GM12878 (cell line): Measurements from ENCODE around the gene MAP2K7. TPM values are rescaled to one million over a fixed set of nuclear protein-coding genes. Genes with fewer than 3 reads are reported as not detected.

ENCODE experiments used
- ATAC-seq: fragments of 200-7000 bp; cut with Tn5 transposase; 3 replicates; pipeline ENCODE4 v1.9.1; 2020; ENCODE audit warnings: mild to moderate bottlenecking, moderate library complexity
- BruUV-seq: library from RNA; stranded (reverse); fragments of 400-500 nt; replicated peaks from 2 replicates; lab custom pipeline; 2021; lab: Mats Ljungman, UMichigan
- CTCF ChIA-PET: fragments of 300-600 bp; sonication (Branson Sonifier 250); formaldehyde crosslinking; extraction: SDS; loops from one replicate; lab custom pipeline; 2021; ENCODE audit warnings: inconsistent platforms; lab: Yijun Ruan, JAX
- POLR2A ChIA-PET: fragments of 350-600 bp; formaldehyde crosslinking; extraction: SDS; loops from one replicate; lab custom pipeline; 2021; ENCODE audit warnings: inconsistent platforms; lab: Charles Lee
- RAD21 ChIA-PET: fragments of 300-600 bp; sonication (Branson Sonifier 250); formaldehyde crosslinking; loops from one replicate; lab custom pipeline; 2023; ENCODE audit warnings: antibody characterized with exemption; ENCODE audit not compliant: unreplicated experiment; lab: Charles Lee
- SMC1A ChIA-PET: fragments of 300-600 bp; sonication (Branson Sonifier 250); formaldehyde crosslinking; loops from one replicate; lab custom pipeline; 2023; ENCODE audit not compliant: unreplicated experiment, uncharacterized antibody; lab: Charles Lee
- DNase-seq: peaks from one replicate; pipeline ENCODE4 v3.0.0-alpha.2; 2011; ENCODE audit warnings: low read depth, low spot score
- FAIRE-seq: peaks from 3 replicates; lab custom pipeline; 2011; peaks lifted over from hg19 to GRCh38; lab: Jason Lieb, UNC
- H2AFZ ChIP-seq: 2 replicates; pipeline ENCODE4 v1.6.0; 2011; ENCODE audit warnings: low read depth, low read length, control low read depth; ENCODE audit not compliant: control insufficient read depth
- H3K27ac ChIP-seq: 2 replicates; pipeline ENCODE4 v1.5.1; 2011; ENCODE audit warnings: control low read depth; ENCODE audit not compliant: control insufficient read depth, insufficient read depth
- H3K27me3 ChIP-seq, 2 experiments: replicated peaks in 1 of 2; 2 replicates each; pipeline versions ENCODE4 v1.6.0 to v1.6.1; 2011; ENCODE audit warnings: low read length in 1 of 2; ENCODE audit not compliant: control insufficient read depth in 2 of 2, insufficient read depth in 2 of 2
- H3K36me3 ChIP-seq, 2 experiments: 2 replicates each; pipeline ENCODE4 v1.5.1; 2011; ENCODE audit warnings: low read length in 1 of 2; ENCODE audit not compliant: control insufficient read depth in 2 of 2, insufficient read depth in 2 of 2
- H3K4me1 ChIP-seq: 2 replicates; pipeline ENCODE4 v1.6.1; 2011; ENCODE audit warnings: mild to moderate bottlenecking, low read length, moderate library complexity, mixed read lengths; ENCODE audit not compliant: control insufficient read depth, insufficient read depth
- H3K4me2 ChIP-seq: 2 replicates; pipeline ENCODE4 v1.6.0; 2011; ENCODE audit warnings: control low read depth; ENCODE audit not compliant: control insufficient read depth, insufficient read depth
- H3K4me3 ChIP-seq: fragments of 200-600 bp; sonication (generic); 2 replicates; pipeline ENCODE4 v1.5.1; 2016
- H3K79me2 ChIP-seq: 2 replicates; pipeline ENCODE4 v1.6.0; 2011; ENCODE audit warnings: low read length; ENCODE audit not compliant: control insufficient read depth, insufficient read depth
- H3K9ac ChIP-seq: 2 replicates; pipeline ENCODE4 v1.8.0; 2011; ENCODE audit warnings: low read length, control low read depth, mixed read lengths; ENCODE audit not compliant: control insufficient read depth, insufficient read depth
- H3K9me3 ChIP-seq: replicated peaks from 3 replicates; pipeline ENCODE4 v1.5.1; 2011; ENCODE audit warnings: mild to moderate bottlenecking, low read length; ENCODE audit not compliant: control insufficient read depth, insufficient read depth
- H4K20me1 ChIP-seq: 2 replicates; pipeline ENCODE4 v1.6.0; 2011; ENCODE audit not compliant: control insufficient read depth, insufficient read depth
- CHD1 ChIP-seq: IDR thresholded peaks from 2 replicates; pipeline ENCODE4 v1.6.1; 2012; ENCODE audit warnings: low read depth, low read length, improper control_type of control experiment
- JUNB ChIP-seq: IDR thresholded peaks from 2 replicates; pipeline ENCODE4 v1.6.1; 2016; ENCODE audit warnings: antibody characterized with exemption, mild to moderate bottlenecking
- MYC ChIP-seq: IDR thresholded peaks from 2 replicates; pipeline ENCODE4 v1.6.1; 2011; ENCODE audit warnings: mild to moderate bottlenecking, low read length, moderate library complexity, inconsistent platforms; ENCODE audit not compliant: insufficient read depth, insufficient replicate concordance, insufficient read length, severe bottlenecking
- NFXL1 ChIP-seq: fragments of 450-650 bp; IDR thresholded peaks from 2 replicates; pipeline ENCODE4 v1.6.1; 2017; ENCODE audit warnings: antibody characterized with exemption, mild to moderate bottlenecking, borderline replicate concordance
- SKIL ChIP-seq: fragments of 450-650 bp; IDR thresholded peaks from 2 replicates; pipeline ENCODE4 v1.6.1; 2017; ENCODE audit warnings: mild to moderate bottlenecking, low read depth, inconsistent platforms; ENCODE audit not compliant: poor library complexity, severe bottlenecking
- USF2 ChIP-seq: IDR thresholded peaks from 2 replicates; pipeline ENCODE4 v1.6.1; 2011; ENCODE audit warnings: low read depth, low read length, improper control_type of control experiment, borderline replicate concordance
- WGBS: methylation state at CpG from one replicate; pipeline ENCODE4 v1.1.6; 2016; ENCODE audit warnings: low lambda C conversion rate; ENCODE audit not compliant: insufficient replicate concordance, insufficient coverage; ENCODE audit errors: missing lambda C conversion rate; 5-methylcytosine and 5-hydroxymethylcytosine counted together
- in situ Hi-C: fragments of 300-500 bp; cut with MboI; formaldehyde crosslinking; loops from 9 replicates; pipeline ENCODE4 v1.14.3; 2018; ENCODE audit warnings: mixed read lengths
- intact Hi-C: fragments of 100-400 bp; cut with micrococcal nuclease; formaldehyde crosslinking; loops from one replicate; pipeline ENCODE4 v1.14.2; 2022; ENCODE audit not compliant: unreplicated experiment
- polyA plus RNA-seq, 11 experiments: library from polyadenylated mRNA; depleted of rRNA in 4 of 11; unstranded in 6 of 11; stranded (reverse) in 5 of 11; fragments of >200 nt; fragmentation: Nextera tagmentation in 4 of 11; fragmentation: Illumina TruSeq in 1 of 11; extraction: Ambion mirVana in 4 of 11; extraction: Trizol in 1 of 11; gene quantifications; 1 replicate in 1 of 11; 2 replicates in 10 of 11; pipeline versions ENCODE4 v1.2.1 to v1.2.3, GENCODE V29; 2011 to 2016; ENCODE audit warnings: inconsistent platforms in 2 of 11, missing spikeins in 2 of 11, low read depth in 1 of 11
- total RNA-seq, 4 experiments: library from RNA; depleted of rRNA in 3 of 4; stranded (reverse); fragments of >200 nt in 3 of 4; fragmentation: Illumina TruSeq in 1 of 4; extraction: Trizol in 1 of 4; gene quantifications; 2 replicates each; pipeline versions ENCODE4 v1.2.1 to v1.2.3, GENCODE V29; 2013 to 2021

Gene MAP2K7
- total and polyA plus RNA-seq, 10 of the 15 experiments (the other 5 are each of a cell fraction or from before 2014, with no cell fraction given), result 0.34 to 32.2 (median 6.7) TPM

DNA sequence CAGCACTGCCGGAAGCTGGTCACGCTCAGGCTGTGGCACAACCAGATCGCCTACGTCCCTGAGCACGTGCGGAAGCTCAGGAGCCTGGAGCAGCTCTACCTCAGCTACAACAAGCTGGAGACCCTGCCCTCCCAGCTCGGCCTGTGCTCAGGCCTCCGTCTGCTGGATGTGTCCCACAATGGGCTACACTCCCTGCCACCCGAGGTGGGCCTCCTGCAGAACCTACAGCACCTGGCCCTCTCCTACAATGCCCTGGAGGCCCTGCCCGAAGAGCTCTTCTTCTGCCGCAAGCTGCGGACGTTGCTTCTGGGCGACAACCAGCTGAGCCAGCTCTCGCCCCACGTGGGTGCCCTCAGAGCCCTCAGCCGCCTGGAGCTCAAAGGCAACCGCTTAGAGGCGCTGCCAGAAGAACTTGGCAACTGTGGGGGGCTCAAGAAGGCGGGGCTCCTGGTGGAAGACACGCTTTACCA lies 3.2 kb upstream of the MAP2K7 start:
- Histone ChIP-seq H3K4me2 (no peak overlapping the region), H3K4me1 (peaks cover 14% of the 10 kb centered on the region), H3K27me3 (no peaks in the 10 kb centered on the region), H4K20me1 (peaks cover 9% of the 10 kb centered on the region; the same call in 1 of the 2 replicates), H3K9ac (no peak overlapping the region), H3K79me2 (peaks cover 22% of the 10 kb centered on the region), H3K27ac (no peak overlapping the region), H2AFZ (no peak overlapping the region), H3K36me3 (no peaks in the 10 kb centered on the region), H3K9me3 (no peaks in the 10 kb centered on the region), H3K4me3 (no peak overlapping the region)
- in situ Hi-C loops (no loop called here), intact Hi-C loops (loop anchor here (10.0 kb wide), 1 partner anchor 216 kb away; the partner anchor contains the start of gene TRAPPC5)
- no TSS peak for BruUV-seq
- FAIRE-seq (no peak), DNase-seq (no peak), ATAC-seq (no peak)
- ChIA-PET CTCF (interaction anchor here (1.1 to 1.4 kb wide), 4 partner anchors 10 to 262 kb away, joined by 3 to 6 read pairs (median 4); partner anchors contain the start of gene SNAPC2), POLR2A (interaction anchor here (0.5 kb wide), 1 partner anchor 763 kb away, joined by 3 read pairs; no protein-coding TSS in a partner anchor), SMC1A (no interaction called here), RAD21 (interaction anchor here (1.2 to 1.9 kb wide), 2 partner anchors 20 to 332 kb away, joined by 3 to 4 read pairs; no protein-coding TSS in a partner anchor)
- no peak for TF ChIP-seq SKIL
- no peak for TF ChIP-seq JUNB
- no peak for TF ChIP-seq NFXL1
- no peak for TF ChIP-seq USF2
- TF ChIP-seq MYC, result no peak
- TF ChIP-seq CHD1, result no peak
- WGBS, result 74% methylated on average over 21 of the region's 21 CpGs
